Measurements from ENCODE around the gene UBA1.

DNA sequence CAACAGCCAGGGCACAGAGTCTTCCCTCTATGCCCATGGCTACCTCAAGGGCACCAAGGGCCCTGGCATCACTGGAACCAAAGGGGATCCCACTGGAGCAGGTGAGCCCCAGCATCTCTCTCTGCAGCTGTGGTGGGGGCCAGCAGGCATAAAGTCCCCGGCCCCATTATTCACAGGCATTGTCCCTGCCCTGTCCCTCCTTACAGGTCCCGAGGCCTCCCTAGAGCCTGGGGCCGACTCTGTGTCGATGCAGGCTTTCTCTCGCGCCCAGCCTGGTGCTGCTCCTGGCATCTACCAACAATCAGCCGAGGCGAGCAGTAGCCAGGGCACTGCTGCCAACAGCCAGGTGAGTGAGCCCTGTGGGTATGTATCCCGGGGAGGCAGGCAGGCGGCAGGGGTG lies 12.3 kb upstream of the UBA1 start:
- TF ChIP-seq, protein P1, sequence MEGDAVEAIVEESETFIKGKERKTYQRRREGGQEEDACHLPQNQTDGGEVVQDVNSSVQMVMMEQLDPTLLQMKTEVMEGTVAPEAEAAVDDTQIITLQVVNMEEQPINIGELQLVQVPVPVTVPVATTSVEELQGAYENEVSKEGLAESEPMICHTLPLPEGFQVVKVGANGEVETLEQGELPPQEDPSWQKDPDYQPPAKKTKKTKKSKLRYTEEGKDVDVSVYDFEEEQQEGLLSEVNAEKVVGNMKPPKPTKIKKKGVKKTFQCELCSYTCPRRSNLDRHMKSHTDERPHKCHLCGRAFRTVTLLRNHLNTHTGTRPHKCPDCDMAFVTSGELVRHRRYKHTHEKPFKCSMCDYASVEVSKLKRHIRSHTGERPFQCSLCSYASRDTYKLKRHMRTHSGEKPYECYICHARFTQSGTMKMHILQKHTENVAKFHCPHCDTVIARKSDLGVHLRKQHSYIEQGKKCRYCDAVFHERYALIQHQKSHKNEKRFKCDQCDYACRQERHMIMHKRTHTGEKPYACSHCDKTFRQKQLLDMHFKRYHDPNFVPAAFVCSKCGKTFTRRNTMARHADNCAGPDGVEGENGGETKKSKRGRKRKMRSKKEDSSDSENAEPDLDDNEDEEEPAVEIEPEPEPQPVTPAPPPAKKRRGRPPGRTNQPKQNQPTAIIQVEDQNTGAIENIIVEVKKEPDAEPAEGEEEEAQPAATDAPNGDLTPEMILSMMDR (IDR thresholded peaks at IDR 0.05): no peak
- TF ChIP-seq POLR2A (IDR thresholded peaks at IDR 0.05) (no peak), EP300 (IDR thresholded peaks at IDR 0.05) (no peak)
